ENCODE data around the gene RUNX3.
"Not testable (repeated sequence)": the region's sequence is repeated elsewhere in the genome, so short reads cannot be mapped to it uniquely, and the experiment has no call there.

The RUNX3 gene

DNA sequence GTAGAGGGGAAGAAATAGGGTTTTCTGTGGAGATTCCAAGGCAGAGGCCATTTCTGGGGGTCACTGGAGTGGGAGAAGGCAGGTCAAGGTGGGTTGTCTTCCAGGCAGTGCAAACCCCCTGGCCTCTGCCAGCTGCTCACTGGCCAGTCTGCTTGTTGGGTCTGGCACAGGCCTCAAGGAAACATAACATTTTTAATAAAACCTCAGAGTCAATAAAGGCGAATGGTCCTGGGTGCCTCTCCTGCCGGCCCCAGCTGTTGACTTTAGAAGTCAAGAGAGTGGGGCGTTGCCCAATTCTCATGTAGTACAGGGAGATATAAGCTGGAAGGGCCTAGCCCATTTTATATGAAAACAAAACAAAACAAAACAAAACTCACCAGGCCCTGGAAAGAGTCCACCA is 36.6 kb downstream of the RUNX3 start:
- TF ChIP-seq, protein P1, sequence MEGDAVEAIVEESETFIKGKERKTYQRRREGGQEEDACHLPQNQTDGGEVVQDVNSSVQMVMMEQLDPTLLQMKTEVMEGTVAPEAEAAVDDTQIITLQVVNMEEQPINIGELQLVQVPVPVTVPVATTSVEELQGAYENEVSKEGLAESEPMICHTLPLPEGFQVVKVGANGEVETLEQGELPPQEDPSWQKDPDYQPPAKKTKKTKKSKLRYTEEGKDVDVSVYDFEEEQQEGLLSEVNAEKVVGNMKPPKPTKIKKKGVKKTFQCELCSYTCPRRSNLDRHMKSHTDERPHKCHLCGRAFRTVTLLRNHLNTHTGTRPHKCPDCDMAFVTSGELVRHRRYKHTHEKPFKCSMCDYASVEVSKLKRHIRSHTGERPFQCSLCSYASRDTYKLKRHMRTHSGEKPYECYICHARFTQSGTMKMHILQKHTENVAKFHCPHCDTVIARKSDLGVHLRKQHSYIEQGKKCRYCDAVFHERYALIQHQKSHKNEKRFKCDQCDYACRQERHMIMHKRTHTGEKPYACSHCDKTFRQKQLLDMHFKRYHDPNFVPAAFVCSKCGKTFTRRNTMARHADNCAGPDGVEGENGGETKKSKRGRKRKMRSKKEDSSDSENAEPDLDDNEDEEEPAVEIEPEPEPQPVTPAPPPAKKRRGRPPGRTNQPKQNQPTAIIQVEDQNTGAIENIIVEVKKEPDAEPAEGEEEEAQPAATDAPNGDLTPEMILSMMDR (IDR thresholded peaks at IDR 0.05; ENCODE audit: borderline replicate concordance, insufficient read depth, low read depth, low read length) = no peak
- H3K4me3 ChIP-seq (ENCODE audit: low read depth, low read length) = no peak overlapping the region

DNA sequence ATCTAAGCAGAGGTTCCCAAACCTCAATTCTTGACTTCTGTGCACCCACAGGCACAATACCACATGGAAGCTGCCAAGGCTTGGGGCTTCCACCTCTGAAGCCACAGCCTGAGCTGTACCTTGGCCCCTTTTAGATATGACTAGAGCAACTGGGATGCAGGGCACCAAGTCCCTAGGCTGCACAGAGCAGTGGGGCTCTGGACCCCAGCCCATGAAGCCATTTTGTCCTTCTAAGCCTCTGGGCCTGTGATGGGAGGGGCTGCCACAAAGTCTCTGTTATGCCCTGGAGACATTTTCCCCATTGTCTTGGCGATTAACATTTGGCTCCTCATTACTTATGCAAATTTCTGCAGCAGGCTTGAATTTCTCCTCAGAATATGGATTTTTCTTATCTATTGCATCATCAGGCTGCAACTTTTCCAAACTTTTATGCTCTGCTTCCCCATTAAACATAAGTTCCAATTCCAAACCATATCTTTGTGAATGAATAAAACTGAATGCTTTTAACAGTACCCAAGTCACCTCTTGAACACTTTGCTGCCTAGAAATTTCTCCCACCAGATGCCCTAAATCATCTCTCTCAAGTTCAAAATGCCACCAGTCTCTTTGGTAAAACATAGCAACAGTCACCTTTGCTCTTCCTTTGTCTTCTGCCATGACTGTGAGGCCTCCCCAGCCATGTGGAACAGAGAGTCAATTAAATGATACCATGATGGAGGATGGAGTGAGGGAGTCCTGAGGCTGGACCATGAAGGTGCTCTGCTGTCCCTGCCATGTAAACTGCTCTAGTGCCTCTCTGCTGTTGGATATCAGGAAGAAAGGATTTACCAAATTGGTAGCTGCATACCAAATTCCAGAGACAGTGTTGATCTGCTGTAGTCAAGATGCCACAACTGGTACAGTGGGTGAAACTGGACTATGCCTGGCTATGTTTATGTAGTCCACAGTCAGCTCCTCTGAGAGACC is 37.6 kb downstream of the RUNX3 start:
- H3K4me3 ChIP-seq (ENCODE audit: low read depth, low read length) = no peak overlapping the region
- TF ChIP-seq, protein P1 (IDR thresholded peaks at IDR 0.05; ENCODE audit: borderline replicate concordance, insufficient read depth, low read depth, low read length) = no peak

DNA sequence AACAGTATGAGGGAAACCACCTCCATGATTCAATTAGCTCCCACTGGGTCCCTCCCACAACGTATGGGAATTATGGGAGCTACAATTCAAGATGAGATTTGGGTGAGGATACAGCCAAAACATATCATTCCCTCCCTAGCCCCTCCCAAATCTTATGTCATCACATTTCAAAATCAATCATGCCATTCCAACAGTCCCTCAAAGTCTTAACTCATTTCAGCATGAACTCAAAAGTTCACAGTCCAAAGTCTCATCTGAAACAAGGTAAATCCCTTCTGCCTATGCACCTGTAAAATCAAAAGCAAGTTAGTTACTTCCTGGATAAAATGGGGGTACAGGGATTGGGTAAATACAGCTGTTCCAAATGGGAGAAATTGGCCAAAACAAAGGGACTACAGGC is 38.7 kb downstream of the RUNX3 start:
- H3K4me3 ChIP-seq (ENCODE audit: low read depth, low read length) = not testable (repeated sequence)

DNA sequence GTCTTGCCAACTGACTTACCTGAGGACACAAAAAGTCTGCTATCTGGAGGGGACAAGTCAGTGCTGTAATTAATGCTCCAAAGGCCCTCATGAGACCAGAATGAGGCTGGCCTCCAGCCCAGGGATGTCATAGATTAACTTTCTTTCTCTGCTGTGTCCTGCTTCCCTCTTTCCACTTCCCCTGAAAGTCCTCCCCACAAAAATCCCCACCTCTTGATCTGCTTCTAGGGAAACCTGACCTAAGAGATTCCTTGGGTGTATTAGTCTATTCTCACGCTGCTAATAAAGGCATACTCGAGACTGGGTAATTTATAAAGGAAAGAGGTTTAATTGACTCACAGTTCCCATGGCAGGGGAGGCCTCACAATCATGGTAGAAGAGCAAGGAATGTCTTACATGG is 39.2 kb downstream of the RUNX3 start:
- H3K4me3 ChIP-seq (ENCODE audit: low read depth, low read length) = no peak overlapping the region
- TF ChIP-seq, protein P1 (IDR thresholded peaks at IDR 0.05; ENCODE audit: borderline replicate concordance, insufficient read depth, low read depth, low read length) = no peak

DNA sequence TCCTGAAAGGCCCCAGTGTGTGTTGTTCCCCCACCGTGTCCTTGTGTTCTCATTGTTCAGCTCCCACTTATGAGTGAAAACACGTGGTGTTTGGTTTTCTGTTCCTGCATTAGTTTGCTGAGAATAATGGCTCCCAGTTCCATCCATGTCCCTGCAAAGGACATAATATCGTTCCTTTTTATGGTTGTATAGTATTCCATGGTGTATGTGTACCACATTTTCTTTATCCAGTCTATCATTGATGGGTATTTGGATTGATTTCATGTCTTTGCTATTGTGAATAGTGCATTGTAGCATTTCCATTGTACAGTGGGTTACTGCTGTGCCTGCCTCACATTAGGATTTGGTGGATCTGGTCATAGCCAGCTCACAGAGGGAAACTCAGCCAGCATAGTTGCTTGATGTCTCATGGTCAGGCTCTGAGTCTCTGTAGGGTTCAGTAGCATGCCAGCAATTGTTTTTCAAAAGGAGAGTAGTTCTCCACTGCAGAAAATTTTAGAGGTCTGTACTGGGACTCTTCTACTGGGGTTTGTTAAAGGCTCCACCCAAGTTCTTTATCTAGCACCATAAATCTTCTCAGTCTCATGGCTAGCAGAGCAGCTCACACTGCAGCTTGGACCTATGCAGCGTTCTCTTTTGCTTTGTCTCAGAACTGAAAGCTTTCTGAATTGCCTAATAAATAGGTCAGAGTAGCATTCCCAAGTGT is 41.0 kb downstream of the RUNX3 start:
- TF ChIP-seq, protein P1 (IDR thresholded peaks at IDR 0.05; ENCODE audit: borderline replicate concordance, insufficient read depth, low read depth, low read length) = no peak
- H3K4me3 ChIP-seq (ENCODE audit: low read depth, low read length) = no peak overlapping the region

DNA sequence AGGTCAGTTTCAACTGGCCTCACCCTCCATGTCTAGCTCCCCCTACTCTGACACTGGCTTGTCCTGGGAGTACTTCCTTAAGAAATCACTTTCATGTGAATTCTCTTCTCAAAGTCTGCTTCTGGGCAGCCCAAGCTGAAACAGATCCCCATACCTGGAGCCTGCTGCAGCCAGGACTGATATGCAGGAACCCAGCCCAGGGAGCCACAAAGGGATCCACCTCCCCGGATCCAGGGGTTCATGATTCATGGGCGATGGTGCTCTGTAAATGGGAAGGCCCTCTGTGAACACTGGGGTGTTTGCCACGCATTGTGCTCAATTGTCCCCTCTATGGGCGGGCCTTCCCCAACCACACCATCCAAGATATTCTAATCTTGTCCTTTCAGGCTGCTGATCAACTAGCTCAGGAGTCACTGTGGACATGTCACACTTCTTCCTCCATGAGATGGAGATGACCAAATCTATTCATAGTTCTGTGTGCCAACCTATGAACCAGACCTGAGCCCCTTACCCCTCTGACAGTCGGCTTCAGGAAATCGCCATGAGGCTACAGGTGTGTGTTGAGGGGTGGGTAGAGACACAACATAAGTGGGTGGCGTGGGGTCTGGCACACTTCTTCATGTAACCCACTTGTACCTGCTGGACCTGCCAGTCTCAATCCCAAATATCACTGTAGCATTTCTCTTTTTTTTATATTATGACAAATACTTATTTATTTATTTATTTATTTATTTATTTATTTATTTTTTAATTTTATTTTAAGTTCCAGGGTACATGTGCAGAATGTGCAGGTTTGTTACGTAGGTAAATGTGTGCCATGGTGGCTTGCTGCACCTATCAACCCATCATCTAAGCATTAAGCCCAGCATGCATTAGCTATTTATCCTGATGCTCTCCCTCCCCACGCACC is 41.8 kb downstream of the RUNX3 start:
- TF ChIP-seq, protein P1 (IDR thresholded peaks at IDR 0.05; ENCODE audit: borderline replicate concordance, insufficient read depth, low read depth, low read length) = no peak
- no peak overlapping the region for H3K4me3 ChIP-seq (ENCODE audit: low read depth, low read length)

DNA sequence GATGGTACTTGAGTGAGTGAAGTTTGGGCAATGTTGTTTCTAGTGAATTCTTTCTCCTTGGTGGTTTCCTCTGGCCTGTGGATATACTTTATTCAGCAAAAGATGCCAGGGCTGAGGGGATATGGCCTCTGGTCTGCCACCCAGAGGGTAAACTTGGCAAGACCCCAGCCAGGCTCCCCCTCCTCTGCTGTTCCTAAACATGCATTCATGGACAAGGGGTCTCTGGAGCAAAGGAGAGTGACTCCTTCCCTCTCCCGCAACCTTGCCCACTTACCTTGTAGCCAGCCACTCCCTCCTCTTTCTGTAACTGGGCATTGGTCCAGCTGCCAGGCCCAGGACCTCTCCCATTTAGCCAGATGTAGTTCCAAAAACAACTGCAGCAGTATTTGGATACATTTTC is 43.8 kb downstream of the RUNX3 start:
- no peak overlapping the region for H3K4me3 ChIP-seq (ENCODE audit: low read depth, low read length)
- TF ChIP-seq, protein P1 (IDR thresholded peaks at IDR 0.05; ENCODE audit: borderline replicate concordance, insufficient read depth, low read depth, low read length) = no peak
